GM12873 (cell line): ENCODE measurements around the gene GRIP1.

ENCODE experiments used
- TF ChIP-seq, protein P1 (sequence below): IDR thresholded peaks from 2 replicates; pipeline ENCODE4 v1.5.1; 2012; ENCODE audit warnings: low read depth, mild to moderate bottlenecking, moderate library complexity, low read length, control low read depth; ENCODE audit not compliant: insufficient read depth; ENCODE audit errors: missing control alignments

GRIP1 gene

DNA sequence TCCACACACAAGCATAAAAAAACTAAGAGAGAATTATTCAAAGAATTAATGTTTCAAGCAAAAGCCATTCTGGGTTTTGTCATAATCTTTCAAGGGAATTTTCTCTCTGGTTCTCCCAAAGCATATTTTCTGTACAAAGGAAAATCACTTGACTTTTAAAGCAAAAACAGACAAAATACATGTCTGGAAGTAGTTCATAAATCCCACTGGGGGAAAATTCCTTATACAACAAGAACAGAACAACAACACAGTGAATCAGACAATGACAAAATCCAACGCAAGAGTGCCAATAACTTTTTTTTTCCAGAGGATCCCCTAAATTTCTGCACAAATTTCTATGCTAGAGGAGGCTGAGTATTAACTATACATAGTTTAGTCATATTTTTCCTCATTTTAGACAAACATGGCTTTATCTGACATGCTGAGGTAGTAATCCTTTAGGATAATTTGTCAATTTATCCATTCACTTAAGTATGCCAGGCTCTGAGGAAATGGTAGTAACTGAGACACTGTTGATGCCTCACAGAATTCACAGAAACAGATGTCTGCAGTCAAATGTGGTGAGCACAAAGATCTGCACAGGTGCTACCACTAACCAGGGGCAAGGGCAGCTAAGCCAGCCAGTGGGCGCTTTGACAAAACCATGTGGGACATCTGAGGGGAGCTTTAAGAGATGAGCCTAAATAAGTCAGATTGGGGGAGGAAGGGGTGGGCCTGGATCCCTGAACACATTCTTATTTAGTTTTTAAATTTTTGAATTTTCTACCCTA is 38.0 kb downstream of the GRIP1 start:
- TF ChIP-seq, protein P1, sequence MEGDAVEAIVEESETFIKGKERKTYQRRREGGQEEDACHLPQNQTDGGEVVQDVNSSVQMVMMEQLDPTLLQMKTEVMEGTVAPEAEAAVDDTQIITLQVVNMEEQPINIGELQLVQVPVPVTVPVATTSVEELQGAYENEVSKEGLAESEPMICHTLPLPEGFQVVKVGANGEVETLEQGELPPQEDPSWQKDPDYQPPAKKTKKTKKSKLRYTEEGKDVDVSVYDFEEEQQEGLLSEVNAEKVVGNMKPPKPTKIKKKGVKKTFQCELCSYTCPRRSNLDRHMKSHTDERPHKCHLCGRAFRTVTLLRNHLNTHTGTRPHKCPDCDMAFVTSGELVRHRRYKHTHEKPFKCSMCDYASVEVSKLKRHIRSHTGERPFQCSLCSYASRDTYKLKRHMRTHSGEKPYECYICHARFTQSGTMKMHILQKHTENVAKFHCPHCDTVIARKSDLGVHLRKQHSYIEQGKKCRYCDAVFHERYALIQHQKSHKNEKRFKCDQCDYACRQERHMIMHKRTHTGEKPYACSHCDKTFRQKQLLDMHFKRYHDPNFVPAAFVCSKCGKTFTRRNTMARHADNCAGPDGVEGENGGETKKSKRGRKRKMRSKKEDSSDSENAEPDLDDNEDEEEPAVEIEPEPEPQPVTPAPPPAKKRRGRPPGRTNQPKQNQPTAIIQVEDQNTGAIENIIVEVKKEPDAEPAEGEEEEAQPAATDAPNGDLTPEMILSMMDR, result no peak

GRCh38 chr12:66638666-66639065 is 40.2 kb downstream of the GRIP1 start:
- TF ChIP-seq, protein P1, result no peak

DNA sequence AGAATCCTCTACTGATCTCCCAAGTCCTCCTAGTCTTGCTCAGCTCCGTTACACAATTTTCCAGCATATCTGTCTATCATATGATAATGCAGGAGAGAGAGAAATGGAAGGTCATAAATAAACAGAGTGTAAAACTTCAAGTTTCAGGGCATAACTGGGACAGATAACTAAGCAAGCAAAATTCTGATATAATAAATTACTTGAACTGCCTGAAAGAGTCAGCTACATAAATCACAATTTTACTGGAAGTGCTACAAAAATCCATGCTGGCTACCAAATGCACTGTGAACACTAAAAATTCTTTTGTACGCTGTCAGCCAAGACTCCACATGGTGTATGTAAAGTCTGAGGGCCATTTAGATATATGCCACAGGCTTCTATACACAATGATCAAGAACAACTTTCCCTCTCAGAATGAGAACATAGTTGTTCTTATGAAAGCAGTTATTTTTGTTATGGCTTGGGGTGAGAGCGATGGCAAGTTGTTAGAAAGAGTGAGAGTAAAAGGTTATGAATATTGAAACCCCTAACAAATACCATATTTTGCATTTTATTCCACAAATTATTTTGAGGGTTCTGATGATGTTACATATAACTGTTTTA is 41.1 kb downstream of the GRIP1 start:
- TF ChIP-seq, protein P1, result no peak

GRCh38 chr12:66636771-66637170 is 42.1 kb downstream of the GRIP1 start:
- TF ChIP-seq, protein P1, result no peak

DNA sequence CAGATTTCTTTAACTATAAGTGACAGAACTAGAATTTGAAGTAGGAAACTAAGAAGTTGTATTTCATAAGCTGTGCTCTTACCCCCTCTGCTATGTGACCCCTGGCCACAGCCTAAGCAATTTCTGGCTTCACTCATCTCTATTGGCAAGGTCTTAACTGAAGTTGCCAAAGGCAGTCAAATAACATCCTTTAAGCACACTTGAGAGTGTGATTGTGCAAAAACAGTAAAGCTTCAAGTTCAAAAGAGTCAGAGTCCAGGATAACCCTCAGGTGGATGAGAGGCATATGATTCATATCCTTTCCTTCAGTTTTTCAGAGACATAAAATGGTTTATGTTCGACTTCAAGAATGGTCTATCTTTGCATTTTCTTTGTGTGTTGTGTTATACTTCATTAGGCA is 45.2 kb downstream of the GRIP1 start:
- TF ChIP-seq, protein P1, result no peak

- TF ChIP-seq, protein P1, result no peak
Measured at GRCh38 chr12:66629138-66629870, 49.6 kb downstream of the GRIP1 start.

- TF ChIP-seq, protein P1, result no peak
Measured at GRCh38 chr12:66627988-66628317, 50.9 kb downstream of the GRIP1 start.
